IPS-20b (cell line): ENCODE results near the gene MDFI.
A peak's percentile ranks its signal among the peaks of the same experiment; 100 is the strongest.

ENCODE experiments used
- H3K27ac ChIP-seq: one replicate; pipeline ENCODE4 v1.5.1; 2013; ENCODE audit warnings: low read length
- H3K27me3 ChIP-seq: 2 replicates; pipeline ENCODE4 v1.6.1; 2013; ENCODE audit warnings: mild to moderate bottlenecking, low read length, inconsistent platforms; ENCODE audit not compliant: insufficient read depth
- H3K36me3 ChIP-seq: 2 replicates; pipeline ENCODE4 v1.6.1; 2013; ENCODE audit warnings: low read depth, mild to moderate bottlenecking, inconsistent platforms, low read length, moderate library complexity; ENCODE audit not compliant: insufficient read depth
- H3K4me1 ChIP-seq: 2 replicates; pipeline ENCODE4 v1.6.1; 2013; ENCODE audit warnings: mild to moderate bottlenecking, control low read depth, inconsistent platforms, low read length, moderate library complexity; ENCODE audit not compliant: insufficient read depth
- H3K4me3 ChIP-seq: 2 replicates; pipeline ENCODE4 v1.5.1; 2013; ENCODE audit warnings: mild to moderate bottlenecking, low read length, inconsistent platforms
- H3K9ac ChIP-seq: 2 replicates; pipeline ENCODE4 v1.6.1; 2013; ENCODE audit warnings: low read depth, mild to moderate bottlenecking, inconsistent platforms, low read length, moderate library complexity
- H3K9me3 ChIP-seq: 2 replicates; pipeline ENCODE4 v1.6.1; 2013; ENCODE audit warnings: mild to moderate bottlenecking, low read depth, low read length, inconsistent platforms; ENCODE audit not compliant: insufficient read depth

Gene MDFI

GRCh38 chr6:41596096-41596685 is 42.1 kb upstream of the MDFI start:
- Histone ChIP-seq H3K27ac (no peak overlapping the region), H3K27me3 (0 out of 2 replicates have a peak, but pooled peaks cover 5% of the 10 kb centered on the region), H3K9ac (no peak overlapping the region), H3K4me1 (peaks cover 6% of the 10 kb centered on the region; the same call in 1 of the 2 replicates), H3K36me3 (peaks cover 2% of the 10 kb centered on the region; the same call in 1 of the 2 replicates), H3K4me3 (no peak overlapping the region), H3K9me3 (no peaks in the 10 kb centered on the region)

GRCh38 chr6:41596807-41597206 is 41.5 kb upstream of the MDFI start:
- Histone ChIP-seq H3K4me3 (no peak overlapping the region), H3K36me3 (no peaks in the 10 kb centered on the region; the same call in 1 of the 2 replicates)

GRCh38 chr6:41597246-41598000 is 40.8 kb upstream of the MDFI start:
- Histone ChIP-seq H3K27me3 (0 out of 2 replicates have a peak, but pooled peaks cover 11% of the 10 kb centered on the region), H3K27ac (no peak overlapping the region), H3K4me1 (peaks cover 8% of the 10 kb centered on the region; the same call in 1 of the 2 replicates), H3K9ac (no peak overlapping the region), H3K36me3 (no peaks in the 10 kb centered on the region; the same call in 1 of the 2 replicates), H3K9me3 (no peaks in the 10 kb centered on the region), H3K4me3 (no peak overlapping the region)

More at GRCh38 chr6:41596807-41597206, 41.5 kb upstream of the MDFI start:
- H3K27ac ChIP-seq = no peak overlapping the region
- peaks cover 6% of the 10 kb centered on the region; the same call in 1 of the 2 replicates for H3K4me1 ChIP-seq
- 0 out of 2 replicates have a peak, but pooled peaks cover 5% of the 10 kb centered on the region for H3K27me3 ChIP-seq
- no peaks in the 10 kb centered on the region for H3K9me3 ChIP-seq
- no peak overlapping the region for H3K9ac ChIP-seq

- H3K36me3 ChIP-seq = no peaks in the 10 kb centered on the region; the same call in 1 of the 2 replicates
- no peaks in the 10 kb centered on the region for H3K9me3 ChIP-seq
- 0 out of 2 replicates have a peak, but pooled peaks cover 13% of the 10 kb centered on the region for H3K27me3 ChIP-seq
- no peak overlapping the region for H3K4me3 ChIP-seq
- H3K4me1 ChIP-seq = peaks cover 11% of the 10 kb centered on the region; the same call in 1 of the 2 replicates
- no peak overlapping the region for H3K27ac ChIP-seq
- H3K9ac ChIP-seq = no peak overlapping the region
Measured at GRCh38 chr6:41598670-41599014, 39.6 kb upstream of the MDFI start.

- Histone ChIP-seq H3K4me3 (no peak overlapping the region), H3K9me3 (no peaks in the 10 kb centered on the region), H3K4me1 (peaks cover 11% of the 10 kb centered on the region; the same call in 1 of the 2 replicates), H3K9ac (no peak overlapping the region), H3K36me3 (no peaks in the 10 kb centered on the region; the same call in 1 of the 2 replicates), H3K27me3 (0 out of 2 replicates have a peak, but pooled peaks cover 13% of the 10 kb centered on the region), H3K27ac (no peak overlapping the region)
Measured at GRCh38 chr6:41599015-41599851, 39.0 kb upstream of the MDFI start.

- Histone ChIP-seq H3K36me3 (no peaks in the 10 kb centered on the region; the same call in 1 of the 2 replicates), H3K4me1 (peaks cover 11% of the 10 kb centered on the region; the same call in 1 of the 2 replicates), H3K9me3 (no peaks in the 10 kb centered on the region), H3K27ac (no peak overlapping the region), H3K27me3 (0 out of 2 replicates have a peak, but pooled peaks cover 13% of the 10 kb centered on the region), H3K9ac (peak overlapping the region; percentile 27; the same call in 1 of the 2 replicates), H3K4me3 (no peak overlapping the region)
Measured at GRCh38 chr6:41599852-41600445, 38.3 kb upstream of the MDFI start.

- Histone ChIP-seq H3K9me3 (no peaks in the 10 kb centered on the region), H3K36me3 (no peaks in the 10 kb centered on the region), H3K27me3 (0 out of 2 replicates have a peak, but pooled peaks cover 13% of the 10 kb centered on the region), H3K27ac (no peak overlapping the region), H3K9ac (no peak overlapping the region), H3K4me1 (peaks cover 11% of the 10 kb centered on the region; the same call in 1 of the 2 replicates), H3K4me3 (no peak overlapping the region)
Measured at GRCh38 chr6:41600499-41601247, 37.6 kb upstream of the MDFI start.

GRCh38 chr6:41601248-41601549 is 37.1 kb upstream of the MDFI start:
- Histone ChIP-seq H3K4me3 (no peak overlapping the region), H3K4me1 (peaks cover 11% of the 10 kb centered on the region; the same call in 1 of the 2 replicates), H3K9ac (no peak overlapping the region), H3K9me3 (no peaks in the 10 kb centered on the region), H3K27ac (no peak overlapping the region), H3K27me3 (0 out of 2 replicates have a peak, but pooled peaks cover 13% of the 10 kb centered on the region), H3K36me3 (no peaks in the 10 kb centered on the region)

GRCh38 chr6:41602422-41602743 is 35.9 kb upstream of the MDFI start:
- Histone ChIP-seq H3K36me3 (no peaks in the 10 kb centered on the region), H3K9me3 (no peaks in the 10 kb centered on the region), H3K9ac (no peak overlapping the region), H3K27ac (no peak overlapping the region), H3K27me3 (0 out of 2 replicates have a peak, but pooled peaks cover 13% of the 10 kb centered on the region), H3K4me3 (no peak overlapping the region; the same call in 1 of the 2 replicates), H3K4me1 (peaks cover 11% of the 10 kb centered on the region; the same call in 1 of the 2 replicates)

- Histone ChIP-seq H3K36me3 (no peaks in the 10 kb centered on the region), H3K9ac (peak overlapping the region; percentile 43; the same call in 1 of the 2 replicates), H3K4me3 (peak overlapping the region; percentile 62), H3K9me3 (no peaks in the 10 kb centered on the region), H3K27ac (no peak overlapping the region), H3K4me1 (peaks cover 11% of the 10 kb centered on the region; the same call in 1 of the 2 replicates), H3K27me3 (0 out of 2 replicates have a peak, but pooled peaks cover 13% of the 10 kb centered on the region)
Measured at GRCh38 chr6:41602864-41603608, 35.2 kb upstream of the MDFI start.
